Endothelial cell of umbilical vein (primary cell): ENCODE results near the gene MTA2. TPM values are rescaled to one million over a fixed set of nuclear protein-coding genes. Genes with fewer than 3 reads are reported as not detected.

Source experiments
- BruUV-seq: library from RNA; stranded (reverse); fragments of 400-500 nt; replicated peaks from 2 replicates; lab custom pipeline; 2021; lab: Mats Ljungman, UMichigan
- CTCF ChIA-PET: fragments of 300-600, 350-600 bp; sonication (Branson Sonifier 250); formaldehyde crosslinking; loops from one replicate; lab custom pipeline; 2021; ENCODE audit warnings: antibody characterized with exemption, inconsistent platforms; lab: Charles Lee
- POLR2A ChIA-PET: fragments of 300-600, 350-600 bp; sonication (Branson Sonifier 250); formaldehyde crosslinking; loops from one replicate; lab custom pipeline; 2021; ENCODE audit warnings: antibody characterized with exemption, inconsistent platforms; lab: Charles Lee
- DNase-seq: peaks from one replicate; pipeline ENCODE4 v3.0.0-alpha.2; 2011; ENCODE audit warnings: low read depth, low spot score
- FAIRE-seq: peaks from 2 replicates; lab custom pipeline; 2011; peaks lifted over from hg19 to GRCh38; lab: Jason Lieb, UNC
- H2AFZ ChIP-seq: 2 replicates; pipeline ENCODE4 v1.6.0; 2012; ENCODE audit warnings: low read depth, low read length, control low read depth, inconsistent platforms
- H3K27ac ChIP-seq: 2 replicates; pipeline ENCODE4 v1.5.1; 2011; ENCODE audit warnings: low read depth, mild to moderate bottlenecking, control low read depth, low read length, moderate library complexity; ENCODE audit not compliant: insufficient read depth
- H3K27me3 ChIP-seq, 2 experiments: 2 replicates each; pipeline versions ENCODE4 v1.6.0 to v1.6.1; 2011; ENCODE audit warnings: low read length in 2 of 2, mixed read lengths in 1 of 2; ENCODE audit not compliant: control insufficient read depth in 2 of 2, insufficient read depth in 2 of 2
- H3K36me3 ChIP-seq, 2 experiments: 2 replicates in 1 of 2; 3 replicates in 1 of 2; pipeline ENCODE4 v1.5.1; 2011; ENCODE audit warnings: low read length in 2 of 2, mild to moderate bottlenecking in 1 of 2, moderate library complexity in 1 of 2; ENCODE audit not compliant: control insufficient read depth in 2 of 2, insufficient read depth in 2 of 2; ENCODE audit errors: extremely low read depth in 1 of 2
- H3K4me1 ChIP-seq: 3 replicates; pipeline ENCODE4 v1.5.1; 2011; ENCODE audit warnings: mild to moderate bottlenecking, low read length; ENCODE audit not compliant: control insufficient read depth, insufficient read depth; ENCODE audit errors: extremely low read depth
- H3K4me2 ChIP-seq: 2 replicates; pipeline ENCODE4 v1.6.1; 2011; ENCODE audit warnings: low read length, control low read depth, mixed read lengths; ENCODE audit not compliant: insufficient read depth
- H3K4me3 ChIP-seq, 3 experiments: fragments of 200-600 bp in 1 of 3; sonication (generic), shearing (Covaris generic) in 1 of 3; replicated peaks in 1 of 3; 2 replicates each; pipeline ENCODE4 v1.5.1; 2011 to 2016; ENCODE audit warnings: control low read depth in 3 of 3, low read length in 3 of 3, mild to moderate bottlenecking in 2 of 3, inconsistent platforms in 1 of 3, low read depth in 1 of 3, moderate library complexity in 1 of 3; ENCODE audit not compliant: insufficient read depth in 1 of 3
- H3K79me2 ChIP-seq: 2 replicates; pipeline ENCODE4 v1.6.0; 2012; ENCODE audit warnings: low read length, inconsistent platforms; ENCODE audit not compliant: control insufficient read depth, insufficient read depth
- H3K9ac ChIP-seq: replicated peaks from 2 replicates; pipeline ENCODE3; 2011; ENCODE audit warnings: low read length, control low read depth; ENCODE audit not compliant: insufficient read depth; ENCODE audit errors: extremely low read depth
- H3K9me1 ChIP-seq: replicated peaks from 3 replicates; pipeline ENCODE4 v1.6.0; 2011; ENCODE audit warnings: mild to moderate bottlenecking, low read length; ENCODE audit not compliant: control insufficient read depth, insufficient read depth; ENCODE audit errors: extremely low read depth
- H3K9me3 ChIP-seq: replicated peaks from 2 replicates; pipeline ENCODE4 v1.5.1; 2012; ENCODE audit warnings: low read length, inconsistent platforms; ENCODE audit not compliant: control insufficient read depth, insufficient read depth
- H4K20me1 ChIP-seq: replicated peaks from 2 replicates; pipeline ENCODE3; 2011; ENCODE audit warnings: mild to moderate bottlenecking, low read length; ENCODE audit not compliant: control insufficient read depth, insufficient read depth; ENCODE audit errors: extremely low read depth
- CTCF ChIP-seq, 2 donors: IDR thresholded peaks; 1 replicate in 1 of 2; 2 replicates in 1 of 2; pipeline ENCODE4 v1.5.1; 2011; ENCODE audit warnings: low read length in 2 of 2, mild to moderate bottlenecking in 2 of 2, moderate library complexity in 2 of 2, control low read depth in 1 of 2, inconsistent platforms in 1 of 2, low read depth in 1 of 2; ENCODE audit not compliant: insufficient read depth in 1 of 2; ENCODE audit errors: extremely low read depth in 1 of 2
- EZH2 ChIP-seq: IDR thresholded peaks from 2 replicates; pipeline ENCODE4 v1.6.1; 2012; ENCODE audit warnings: borderline replicate concordance, low read depth, mild to moderate bottlenecking, moderate library complexity, low read length, inconsistent platforms; ENCODE audit not compliant: severe bottlenecking
- FOS ChIP-seq: IDR thresholded peaks from 2 replicates; pipeline ENCODE4 v1.6.1; 2011; ENCODE audit warnings: mild to moderate bottlenecking, low read length, moderate library complexity, borderline replicate concordance; ENCODE audit not compliant: insufficient read depth
- GATA2 ChIP-seq: IDR thresholded peaks from 2 replicates; pipeline ENCODE4 v1.7.0; 2011; ENCODE audit warnings: low read depth, mild to moderate bottlenecking, moderate library complexity, mixed read lengths, low read length; ENCODE audit not compliant: insufficient read length, insufficient read depth
- JUN ChIP-seq: IDR thresholded peaks from 2 replicates; pipeline ENCODE4 v1.6.1; 2011; ENCODE audit warnings: borderline replicate concordance, low read depth; ENCODE audit not compliant: insufficient read length, insufficient read depth
- MAX ChIP-seq: IDR thresholded peaks from 2 replicates; pipeline ENCODE4 v1.6.1; 2011; ENCODE audit not compliant: insufficient read depth, insufficient read length
- MYC ChIP-seq: IDR thresholded peaks from one replicate; pipeline ENCODE4 v1.6.1; 2011; ENCODE audit warnings: mild to moderate bottlenecking, low read depth, low read length
- POLR2A ChIP-seq: IDR thresholded peaks from 2 replicates; pipeline ENCODE4 v1.6.1; 2012; ENCODE audit warnings: low read depth, mild to moderate bottlenecking, control low read depth, low read length
- POLR2AphosphoS5 ChIP-seq: IDR thresholded peaks from 2 replicates; pipeline ENCODE4 v1.6.1; 2012; ENCODE audit warnings: low read depth, mild to moderate bottlenecking, control low read depth, low read length, moderate library complexity; ENCODE audit not compliant: insufficient read depth
- dilution Hi-C: fragments of 300-500 bp; cut with MboI; formaldehyde crosslinking; loops from one replicate; pipeline ENCODE4 v1.15.0; 2019; ENCODE audit warnings: low sequenced_read_pairs; ENCODE audit not compliant: extremely low pct_ligation_motif_present
- intact Hi-C: fragments of 100-400 bp; cut with micrococcal nuclease; formaldehyde crosslinking; loops from one replicate; pipeline ENCODE4 v1.10.0; 2022
- polyA plus RNA-seq, 4 experiments: library from polyadenylated mRNA; depleted of rRNA in 3 of 4; stranded (reverse) in 3 of 4; unstranded in 1 of 4; fragments of >200 nt; gene quantifications; 2 replicates each; pipeline versions ENCODE4 v1.2.1 to v1.2.3, GENCODE V29; 2011 to 2012; ENCODE audit warnings: missing spikeins in 1 of 4
- total RNA-seq: library from RNA; stranded (reverse); gene quantifications from 2 replicates; pipeline ENCODE4 v1.2.3, GENCODE V29; 2021

Gene MTA2
- total and polyA plus RNA-seq, 2 donors (not counting 3 experiments of a cell fraction or from before 2014, with no cell fraction given), result 40.4 to 166 TPM

GRCh38 chr11:62555464-62556107 lies 46.1 kb downstream of the MTA2 start:
- Histone ChIP-seq H3K79me2 (peaks cover 16% of the 10 kb centered on the region), H3K4me1 (peaks cover 70% of the 10 kb centered on the region), H3K27me3 (no peaks in the 10 kb centered on the region), H3K9ac (peak overlapping the region; percentile 36), H3K9me3 (no peaks in the 10 kb centered on the region), H3K27ac (peak overlapping the region; percentile 56), H3K4me2 (peak overlapping the region; percentile 39), H3K36me3 (peaks cover 15% of the 10 kb centered on the region in 2 experiments), H3K4me3 (peak overlapping the region in 1 of 3 experiments; percentile 6), H4K20me1 (no peaks in the 10 kb centered on the region), H2AFZ (no peak overlapping the region), H3K9me1 (no peaks in the 10 kb centered on the region)
- ChIA-PET POLR2A (interaction anchor here (0.6 to 3.8 kb wide), 5 partner anchors 8 to 286 kb away, joined by 3 to 13 read pairs (median 4); partner anchors contain the start of genes AHNAK and EEF1G), CTCF (interaction anchor here (0.9 to 15.7 kb wide), 4 partner anchors 12 to 161 kb away, joined by 3 to 376 read pairs (median 32); partner anchors contain the start of gene AHNAK)
- FAIRE-seq, result no peak
- no peak for DNase-seq
- dilution Hi-C loops, result no loop called here
- intact Hi-C loops, result loop anchor here (1.0 kb wide), 1 partner anchor 9 kb away; the partner anchor contains the start of gene AHNAK
- BruUV-seq, result no TSS peak
- peak; percentile 68 for TF ChIP-seq GATA2
- TF ChIP-seq JUN, result no peak
- no peak for TF ChIP-seq POLR2AphosphoS5
- no peak for TF ChIP-seq MAX
- no peak for TF ChIP-seq EZH2
- peak; percentile 16 for TF ChIP-seq POLR2A
- TF ChIP-seq CTCF (IDR thresholded peaks at IDR 0.05; ENCODE audit: extremely low read depth in 1 of 2, insufficient read depth in 1 of 2, low read depth in 1 of 2, low read length in 2 of 2), result no peak
- TF ChIP-seq FOS, result no peak
- no peak for TF ChIP-seq MYC
